ENCODE results near the gene IQGAP2. TPM values are rescaled to one million over a fixed set of nuclear protein-coding genes. Genes with fewer than 3 reads are reported as not detected.

The IQGAP2 gene
- total and polyA plus RNA-seq, 9 of the 15 experiments (the other 6 are each of a cell fraction or from before 2014, with no cell fraction given), result 8.7 to 23.2 (median 17.4) TPM

DNA sequence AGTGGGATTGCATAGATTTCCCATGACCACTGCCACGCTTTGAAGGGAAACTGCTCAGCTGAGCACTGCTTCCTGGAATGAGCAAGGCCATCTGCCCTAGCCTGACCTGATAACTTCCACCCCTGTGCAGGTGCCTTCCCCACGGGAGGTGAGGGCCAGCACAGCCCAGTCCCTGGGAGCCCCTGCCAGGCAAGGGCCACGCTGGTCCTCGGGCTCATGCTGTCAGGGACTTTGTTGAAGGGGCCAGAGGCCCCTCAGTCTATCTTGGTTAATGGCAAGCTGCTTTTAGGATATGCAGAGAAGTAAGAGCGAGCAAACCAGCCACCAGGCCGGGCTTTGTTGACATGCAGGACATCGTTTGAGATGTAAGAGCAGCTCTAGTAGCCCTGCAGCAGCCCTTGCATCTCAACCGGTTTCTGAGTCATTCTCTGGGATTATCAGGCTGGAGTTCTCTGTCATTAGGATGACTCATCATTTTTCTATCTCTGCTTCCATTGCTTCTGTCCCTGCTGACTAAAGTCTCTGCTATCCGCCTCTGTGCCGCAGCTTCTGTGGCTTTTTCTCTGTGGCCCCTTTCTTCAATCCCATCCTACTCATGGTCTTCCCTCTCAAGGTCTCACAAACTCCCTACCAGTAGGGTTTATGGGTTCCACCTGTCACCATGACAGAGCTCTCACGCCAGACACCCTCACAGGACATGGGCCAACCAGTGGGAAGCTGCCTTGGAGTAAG, 30.6 kb upstream of the IQGAP2 start (continued):
- TF ChIP-seq, protein P1, sequence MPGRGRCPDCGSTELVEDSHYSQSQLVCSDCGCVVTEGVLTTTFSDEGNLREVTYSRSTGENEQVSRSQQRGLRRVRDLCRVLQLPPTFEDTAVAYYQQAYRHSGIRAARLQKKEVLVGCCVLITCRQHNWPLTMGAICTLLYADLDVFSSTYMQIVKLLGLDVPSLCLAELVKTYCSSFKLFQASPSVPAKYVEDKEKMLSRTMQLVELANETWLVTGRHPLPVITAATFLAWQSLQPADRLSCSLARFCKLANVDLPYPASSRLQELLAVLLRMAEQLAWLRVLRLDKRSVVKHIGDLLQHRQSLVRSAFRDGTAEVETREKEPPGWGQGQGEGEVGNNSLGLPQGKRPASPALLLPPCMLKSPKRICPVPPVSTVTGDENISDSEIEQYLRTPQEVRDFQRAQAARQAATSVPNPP (IDR thresholded peaks at IDR 0.05; ENCODE audit: borderline replicate concordance, insufficient read depth, insufficient read length), result no peak
- peak; percentile 68 for TF ChIP-seq RBBP5 (IDR thresholded peaks at IDR 0.05; ENCODE audit: borderline replicate concordance, insufficient read depth, low read length, poor library complexity, severe bottlenecking)
- peak; percentile 66 for TF ChIP-seq CXXC5 (CRISPR knock-in tag; IDR thresholded peaks at IDR 0.05)
- no peak for TF ChIP-seq KDM4B (IDR thresholded peaks at IDR 0.05; ENCODE audit: borderline replicate concordance in 2 of 2, low read depth in 1 of 2)
- TF ChIP-seq, protein P2, sequence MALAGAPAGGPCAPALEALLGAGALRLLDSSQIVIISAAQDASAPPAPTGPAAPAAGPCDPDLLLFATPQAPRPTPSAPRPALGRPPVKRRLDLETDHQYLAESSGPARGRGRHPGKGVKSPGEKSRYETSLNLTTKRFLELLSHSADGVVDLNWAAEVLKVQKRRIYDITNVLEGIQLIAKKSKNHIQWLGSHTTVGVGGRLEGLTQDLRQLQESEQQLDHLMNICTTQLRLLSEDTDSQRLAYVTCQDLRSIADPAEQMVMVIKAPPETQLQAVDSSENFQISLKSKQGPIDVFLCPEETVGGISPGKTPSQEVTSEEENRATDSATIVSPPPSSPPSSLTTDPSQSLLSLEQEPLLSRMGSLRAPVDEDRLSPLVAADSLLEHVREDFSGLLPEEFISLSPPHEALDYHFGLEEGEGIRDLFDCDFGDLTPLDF (CRISPR knock-in tag; IDR thresholded peaks at IDR 0.05), result no peak
- no peak for TF ChIP-seq ZC3H11A (IDR thresholded peaks at IDR 0.05; ENCODE audit: low read depth, low read length)
- no peak for TF ChIP-seq ZNF165 (CRISPR knock-in tag; IDR thresholded peaks at IDR 0.05; ENCODE audit: borderline replicate concordance)
- TF ChIP-seq ZNF24 (IDR thresholded peaks at IDR 0.05), result peak; percentile 69; the same call in 1 of the 2 replicates
- TF ChIP-seq ZNF184 (CRISPR knock-in tag; IDR thresholded peaks at IDR 0.05), result no peak
- TF ChIP-seq MXI1 (IDR thresholded peaks at IDR 0.05; ENCODE audit: low read depth, low read length), result no peak
- TF ChIP-seq XRCC5 (IDR thresholded peaks at IDR 0.05; ENCODE audit: low read depth, low read length), result no peak
- TF ChIP-seq EP400 (IDR thresholded peaks at IDR 0.05), result peak; percentile 66
- no peak for TF ChIP-seq HDAC6 (IDR thresholded peaks at IDR 0.05; ENCODE audit: low read depth, low read length)
- TF ChIP-seq ZNF316 (IDR thresholded peaks at IDR 0.05), result peak; percentile 100
- TF ChIP-seq RBM17 (IDR thresholded peaks at IDR 0.05; ENCODE audit: borderline replicate concordance, low read depth, low read length), result no peak
- peak in 1 of 2 experiments; percentile 34; a peak in 1 of 4 replicates for TF ChIP-seq RAD21 (CRISPR knock-in tag; conservative IDR thresholded peaks at IDR 0.05 in 1 of 2, IDR thresholded peaks at IDR 0.05 in 1 of 2)
- peak; percentile 85 for TF ChIP-seq MTA3 (IDR thresholded peaks at IDR 0.05; ENCODE audit: borderline replicate concordance)
- peak; percentile 99 for TF ChIP-seq JUND (IDR thresholded peaks at IDR 0.05; ENCODE audit: borderline replicate concordance, low read depth, low read length)
- peak; percentile 99 for TF ChIP-seq JUND (tag; IDR thresholded peaks at IDR 0.05; ENCODE audit: borderline replicate concordance, low read depth, low read length)
- TF ChIP-seq MAFF (IDR thresholded peaks at IDR 0.05; ENCODE audit: low read length), result peak; percentile 100
- TF ChIP-seq, protein P3, sequence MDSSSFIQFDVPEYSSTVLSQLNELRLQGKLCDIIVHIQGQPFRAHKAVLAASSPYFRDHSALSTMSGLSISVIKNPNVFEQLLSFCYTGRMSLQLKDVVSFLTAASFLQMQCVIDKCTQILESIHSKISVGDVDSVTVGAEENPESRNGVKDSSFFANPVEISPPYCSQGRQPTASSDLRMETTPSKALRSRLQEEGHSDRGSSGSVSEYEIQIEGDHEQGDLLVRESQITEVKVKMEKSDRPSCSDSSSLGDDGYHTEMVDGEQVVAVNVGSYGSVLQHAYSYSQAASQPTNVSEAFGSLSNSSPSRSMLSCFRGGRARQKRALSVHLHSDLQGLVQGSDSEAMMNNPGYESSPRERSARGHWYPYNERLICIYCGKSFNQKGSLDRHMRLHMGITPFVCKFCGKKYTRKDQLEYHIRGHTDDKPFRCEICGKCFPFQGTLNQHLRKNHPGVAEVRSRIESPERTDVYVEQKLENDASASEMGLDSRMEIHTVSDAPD (CRISPR knock-in tag; IDR thresholded peaks at IDR 0.05), result no peak
- TF ChIP-seq MCM3 (IDR thresholded peaks at IDR 0.05), result no peak
- no peak for TF ChIP-seq ZNF232 (CRISPR knock-in tag; IDR thresholded peaks at IDR 0.05)
- TF ChIP-seq MAFK (IDR thresholded peaks at IDR 0.05; ENCODE audit: low read length), result peak; percentile 99
- TF ChIP-seq KDM2B (CRISPR knock-in tag; IDR thresholded peaks at IDR 0.05), result no peak
- peak; percentile 100 for TF ChIP-seq MAFG (tag; conservative IDR thresholded peaks at IDR 0.05)
- TF ChIP-seq KLF16 (IDR thresholded peaks at IDR 0.05), result peak; percentile 61; the same call in 1 of the 2 replicates
- no peak for TF ChIP-seq ZNF143 (CRISPR knock-in tag; IDR thresholded peaks at IDR 0.05)
